SKM-1 (cell line): ENCODE data around the gene SFTPB.
"Not testable (repeated sequence)": the region's sequence is repeated elsewhere in the genome, so short reads cannot be mapped to it uniquely, and the experiment has no call there.

ENCODE experiments used
- DNase-seq: peaks from one replicate; lab custom pipeline; 2025; ENCODE audit not compliant: unreplicated experiment; lab: John Stamatoyannopoulos, UW

SFTPB gene

GRCh38 chr2:85619617-85620016 is 48.4 kb downstream of the SFTPB start:
- no peak for DNase-seq

GRCh38 chr2:85617723-85618122 is 50.3 kb downstream of the SFTPB start:
- not testable (repeated sequence) for DNase-seq

DNA sequence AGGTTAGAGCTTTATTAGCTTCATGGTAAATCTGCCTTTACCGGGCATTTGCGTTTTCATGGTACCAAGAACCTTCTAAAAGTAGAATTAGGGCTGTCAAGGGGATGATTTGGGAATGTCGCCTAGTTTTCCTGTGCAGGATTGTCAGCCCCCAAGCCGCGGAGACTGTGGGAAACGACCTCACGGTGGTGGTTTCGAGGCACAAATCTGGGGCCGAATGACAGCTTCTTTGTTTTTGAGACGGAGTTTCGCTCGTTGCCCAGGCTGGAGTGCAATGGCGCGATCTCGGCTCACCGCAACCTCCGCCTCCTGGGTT is 52.6 kb downstream of the SFTPB start:
- no peak for DNase-seq

- DNase-seq, result not testable (repeated sequence)
These were observed 53.2 kb downstream of the SFTPB start for GRCh38 chr2:85614757-85615156.

GRCh38 chr2:85613717-85614515 is 54.1 kb downstream of the SFTPB start:
- DNase-seq, result no peak

DNA sequence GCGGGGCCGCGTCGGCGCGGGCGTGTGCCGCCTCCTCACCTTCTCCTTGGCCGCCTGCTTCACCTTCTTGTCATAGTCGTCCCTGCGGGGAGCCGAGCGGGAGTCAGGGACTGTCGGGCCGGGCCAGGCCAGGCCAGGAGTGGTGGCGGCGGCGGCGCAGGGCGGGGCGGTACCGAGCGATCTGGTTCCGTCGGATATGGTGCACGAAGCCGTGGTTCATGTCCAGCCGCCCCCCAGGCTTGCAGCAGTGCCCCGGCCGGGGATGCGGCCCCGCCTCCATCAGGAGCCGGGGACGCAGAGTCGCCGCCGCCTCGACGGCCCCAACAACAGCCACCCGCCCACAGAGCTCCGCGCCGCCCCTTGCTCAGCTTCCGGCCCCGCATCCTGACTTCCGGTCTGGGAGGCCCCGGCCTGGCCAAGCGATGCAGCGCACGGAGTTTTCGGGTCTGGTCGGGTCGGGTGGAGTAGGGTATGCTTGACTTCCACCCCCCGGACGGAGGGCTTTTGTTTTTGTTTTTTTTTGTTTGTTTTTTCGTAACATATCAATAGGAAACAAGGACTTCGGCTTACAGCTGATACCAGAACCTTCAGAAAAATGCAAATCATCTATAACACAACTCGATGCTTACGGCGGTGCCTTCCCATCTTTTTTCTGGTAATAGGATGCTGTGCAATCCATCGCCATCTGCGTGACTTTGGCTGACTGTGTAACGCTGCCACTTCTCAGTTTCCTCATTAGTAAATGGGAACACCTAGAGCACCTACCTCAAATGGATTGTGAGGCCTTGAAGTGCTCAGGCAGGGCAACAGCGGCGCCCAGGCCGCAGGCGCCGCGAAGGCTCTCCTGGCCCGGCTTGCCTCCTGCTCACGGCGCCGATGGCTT is 56.1 kb downstream of the SFTPB start, which contains the start of gene C2orf68:
Gene C2orf68, minus strand, starts transcription at position 362 of the 883 bp plus-strand sequence. Its CDS starts 82 bp downstream, at position 280.
- peak; percentile 96 for DNase-seq

GRCh38 chr2:85611217-85611704 is 56.7 kb downstream of the SFTPB start:
- no peak for DNase-seq
